ENCODE data around the gene DENND4B.
A peak's percentile ranks its signal among the peaks of the same experiment; 100 is the strongest.

DENND4B gene

GRCh38 chr1:153934746-153935145, 11.8 kb downstream of the DENND4B start:
- H3K4me3 ChIP-seq (ENCODE audit: low read length): no peak overlapping the region
- no peak for DNase-seq (ENCODE audit: low read depth)
- no peak for TF ChIP-seq CTCF (IDR thresholded peaks at IDR 0.05; ENCODE audit: insufficient read depth, low read depth, low read length, missing control alignments)

- H3K4me3 ChIP-seq (ENCODE audit: low read length): no peak overlapping the region
- TF ChIP-seq CTCF (IDR thresholded peaks at IDR 0.05; ENCODE audit: insufficient read depth, low read depth, low read length, missing control alignments): no peak
- DNase-seq (ENCODE audit: low read depth): no peak
Measured at GRCh38 chr1:153933955-153934354, 12.6 kb downstream of the DENND4B start.

- no peak for DNase-seq (ENCODE audit: low read depth)
- TF ChIP-seq CTCF (IDR thresholded peaks at IDR 0.05; ENCODE audit: insufficient read depth, low read depth, low read length, missing control alignments): no peak
- H3K4me3 ChIP-seq (ENCODE audit: low read length): no peak overlapping the region
Measured at GRCh38 chr1:153933430-153933829, 13.1 kb downstream of the DENND4B start.

GRCh38 chr1:153932156-153933131, 14.1 kb downstream of the DENND4B start:
- no peak for TF ChIP-seq CTCF (IDR thresholded peaks at IDR 0.05; ENCODE audit: insufficient read depth, low read depth, low read length, missing control alignments)
- H3K4me3 ChIP-seq (ENCODE audit: low read length): no peak overlapping the region
- no peak for DNase-seq (ENCODE audit: low read depth)

GRCh38 chr1:153929981-153930948, 16.3 kb downstream of the DENND4B start:
- TF ChIP-seq CTCF (IDR thresholded peaks at IDR 0.05; ENCODE audit: insufficient read depth, low read depth, low read length, missing control alignments): peak; percentile 8
- DNase-seq (ENCODE audit: low read depth): no peak

GRCh38 chr1:153929426-153929825, 17.1 kb downstream of the DENND4B start:
- H3K4me3 ChIP-seq (ENCODE audit: low read length): no peak overlapping the region
- no peak for DNase-seq (ENCODE audit: low read depth)
- no peak for TF ChIP-seq CTCF (IDR thresholded peaks at IDR 0.05; ENCODE audit: insufficient read depth, low read depth, low read length, missing control alignments)

More at GRCh38 chr1:153929981-153930948, 16.3 kb downstream of the DENND4B start:
- H3K4me3 ChIP-seq (ENCODE audit: low read length): no peak overlapping the region
